MCF 10A (cell line): Measurements from ENCODE around the gene ANAPC2. TPM values are rescaled to one million over a fixed set of nuclear protein-coding genes. Genes with fewer than 3 reads are reported as not detected.

ENCODE experiments used
- BruUV-seq: library from RNA; stranded (reverse); fragments of 400-500 nt; replicated peaks from 2 replicates; lab custom pipeline; 2021; lab: Mats Ljungman, UMichigan
- CTCF ChIA-PET: fragments of 300-600 bp; sonication (Branson Sonifier 250); formaldehyde crosslinking; extraction: SDS; loops from one replicate; lab custom pipeline; 2021; ENCODE audit warnings: antibody characterized with exemption, inconsistent platforms; lab: Yijun Ruan, JAX
- POLR2A ChIA-PET: fragments of 300-600, 350-650 bp; sonication (Branson Sonifier 250); formaldehyde crosslinking; extraction: SDS; loops from one replicate; lab custom pipeline; 2020; ENCODE audit warnings: antibody characterized with exemption, inconsistent platforms; lab: Yijun Ruan, JAX
- DNase-seq: peaks from one replicate; pipeline ENCODE4 v3.0.0-alpha.2; 2018; ENCODE audit not compliant: unreplicated experiment
- H3K27ac Mint-ChIP-seq: one replicate; pipeline ENCODE4 v1.8.0; 2022; ENCODE audit warnings: mild to moderate bottlenecking, low read depth, mixed read lengths; ENCODE audit not compliant: unreplicated experiment
- H3K27me3 Mint-ChIP-seq: one replicate; pipeline ENCODE4 v1.8.0; 2022; ENCODE audit warnings: mixed read lengths; ENCODE audit not compliant: insufficient read depth, unreplicated experiment
- H3K36me3 Mint-ChIP-seq: one replicate; pipeline ENCODE4 v1.8.0; 2022; ENCODE audit warnings: mild to moderate bottlenecking, moderate library complexity, mixed read lengths; ENCODE audit not compliant: insufficient read depth, unreplicated experiment
- H3K4me1 Mint-ChIP-seq: one replicate; pipeline ENCODE4 v1.8.0; 2022; ENCODE audit warnings: mixed read lengths; ENCODE audit not compliant: insufficient read depth, unreplicated experiment
- H3K4me3 Mint-ChIP-seq: one replicate; pipeline ENCODE4 v1.8.0; 2022; ENCODE audit warnings: mild to moderate bottlenecking, moderate library complexity, mixed read lengths; ENCODE audit not compliant: unreplicated experiment
- H3K9me3 Mint-ChIP-seq: one replicate; pipeline ENCODE4 v1.8.0; 2022; ENCODE audit warnings: mixed read lengths; ENCODE audit not compliant: unreplicated experiment
- CTCF ChIP-seq: fragments of 200-600 bp; IDR thresholded peaks from one replicate; pipeline ENCODE4 v1.8.0; 2022; ENCODE audit warnings: antibody characterized with exemption, mild to moderate bottlenecking; ENCODE audit not compliant: unreplicated experiment
- intact Hi-C: fragments of 100-400 bp; cut with micrococcal nuclease; formaldehyde crosslinking; loops from 2 replicates; pipeline ENCODE4 v1.14.1; 2022
- total RNA-seq: library from RNA; stranded (reverse); gene quantifications from 2 replicates; pipeline ENCODE4 v1.2.3, GENCODE V29; 2022

ANAPC2 gene
- total RNA-seq, 1 experiment from 2014 or later = 42.1 TPM

GRCh38 chr9:137221506-137222111 lies 33.2 kb upstream of the ANAPC2 start:
- no peaks in the 10 kb centered on the region for H3K27me3 Mint-ChIP-seq
- H3K4me3 Mint-ChIP-seq = no peak overlapping the region
- CTCF ChIA-PET = no interaction called here

GRCh38 chr9:137221095-137221505 lies 32.7 kb upstream of the ANAPC2 start:
- ChIA-PET POLR2A (interaction anchor here (0.6 to 1.6 kb wide), 3 partner anchors 32 to 238 kb away, joined by 3 to 4 read pairs (median 4); partner anchors contain the start of gene NSMF), CTCF (interaction anchor here (0.7 kb wide), 1 partner anchor 275 kb away, joined by 3 read pairs; no protein-coding TSS in a partner anchor)
- H3K4me1 Mint-ChIP-seq = peaks cover 5% of the 10 kb centered on the region
- no TSS peak for BruUV-seq
- intact Hi-C loops = loop anchor here (10.0 kb wide), 2 partner anchors 46 to 176 kb away; partner anchors contain the start of genes LRRC26, NPDC1 and TMEM210
- H3K27me3 Mint-ChIP-seq = no peaks in the 10 kb centered on the region
- no peak for DNase-seq
- peaks cover 5% of the 10 kb centered on the region for H3K36me3 Mint-ChIP-seq
- no peak overlapping the region for H3K4me3 Mint-ChIP-seq
- no peaks in the 10 kb centered on the region for H3K9me3 Mint-ChIP-seq
- TF ChIP-seq CTCF = no peak
- no peak overlapping the region for H3K27ac Mint-ChIP-seq

More at GRCh38 chr9:137221506-137222111, 33.2 kb upstream of the ANAPC2 start:
- DNase-seq = no peak
- no peak for TF ChIP-seq CTCF
- Mint-ChIP-seq H3K4me1 (peaks cover 10% of the 10 kb centered on the region), H3K36me3 (peaks cover 5% of the 10 kb centered on the region), H3K27ac (no peak overlapping the region), H3K9me3 (no peaks in the 10 kb centered on the region)
- intact Hi-C loops = loop anchor here (10.0 kb wide), 2 partner anchors 47 to 177 kb away; partner anchors contain the start of genes LRRC26, NPDC1 and TMEM210
- BruUV-seq = no TSS peak
- POLR2A ChIA-PET = interaction anchor here (0.6 to 1.6 kb wide), 2 partner anchors 92 to 238 kb away, joined by 4 read pairs; partner anchors contain the start of gene NSMF

- Mint-ChIP-seq H3K4me1 (peaks cover 5% of the 10 kb centered on the region), H3K4me3 (peak overlapping the region; percentile 12), H3K36me3 (peaks cover 5% of the 10 kb centered on the region), H3K27me3 (no peaks in the 10 kb centered on the region), H3K9me3 (no peaks in the 10 kb centered on the region), H3K27ac (no peak overlapping the region)
- DNase-seq = no peak
- TF ChIP-seq CTCF = no peak
- ChIA-PET CTCF (interaction anchor here (0.7 to 0.8 kb wide), 2 partner anchors 16 to 274 kb away, joined by 3 to 4 read pairs; no protein-coding TSS in a partner anchor), POLR2A (interaction anchor here (0.6 to 1.9 kb wide), 6 partner anchors 15 to 91 kb away, joined by 3 to 5 read pairs (median 4); partner anchors contain the start of genes NDOR1, TMEM203 and TPRN)
- intact Hi-C loops = loop anchor here (10.0 kb wide), 2 partner anchors 46 to 176 kb away; partner anchors contain the start of genes LRRC26, NPDC1 and TMEM210
- no TSS peak for BruUV-seq
Observed at GRCh38 chr9:137220317-137221094, 32.1 kb upstream of the ANAPC2 start.
